OCI-M1 (cell line): Measurements from ENCODE around the gene CEP135.
"Not testable (repeated sequence)": the region's sequence is repeated elsewhere in the genome, so short reads cannot be mapped to it uniquely, and the experiment has no call there.

Experiments
- DNase-seq: peaks from one replicate; lab custom pipeline; 2025; lab: John Stamatoyannopoulos, UW

CEP135 gene

GRCh38 chr4:55939421-55939820, 9.3 kb upstream of the CEP135 start:
- DNase-seq, result no peak

GRCh38 chr4:55941881-55942396, 6.8 kb upstream of the CEP135 start:
- no peak for DNase-seq

- DNase-seq, result peak; percentile 89
Measured at GRCh38 chr4:55947254-55947882, 1.4 kb upstream of the CEP135 start.

- DNase-seq, result peak; percentile 83
Measured at GRCh38 chr4:55947912-55948725, 626 bp upstream of the CEP135 start.

GRCh38 chr4:55949482-55949802, 697 bp downstream of the CEP135 start:
- DNase-seq, result no peak

GRCh38 chr4:55951191-55951922, 2.6 kb downstream of the CEP135 start:
- DNase-seq, result no peak

- DNase-seq, result no peak
Measured at GRCh38 chr4:55955710-55956109, 7.0 kb downstream of the CEP135 start.

GRCh38 chr4:55959655-55960054, 10.9 kb downstream of the CEP135 start:
- no peak for DNase-seq

- no peak for DNase-seq
Measured at GRCh38 chr4:55964046-55964445, 15.3 kb downstream of the CEP135 start.

- DNase-seq, result peak; percentile 75
Measured at GRCh38 chr4:55965585-55965984, 16.8 kb downstream of the CEP135 start.

GRCh38 chr4:55966324-55966723, 17.6 kb downstream of the CEP135 start:
- not testable (repeated sequence) for DNase-seq

GRCh38 chr4:55967376-55967775, 18.6 kb downstream of the CEP135 start:
- no peak for DNase-seq

GRCh38 chr4:55973650-55974049, 24.9 kb downstream of the CEP135 start:
- no peak for DNase-seq

GRCh38 chr4:55977811-55978210, 29.1 kb downstream of the CEP135 start:
- DNase-seq, result no peak

- DNase-seq, result no peak
Measured at GRCh38 chr4:55979562-55979961, 30.8 kb downstream of the CEP135 start.

- DNase-seq, result no peak
Measured at GRCh38 chr4:55980725-55981124, 32.0 kb downstream of the CEP135 start.

GRCh38 chr4:55982976-55983375, 34.2 kb downstream of the CEP135 start:
- no peak for DNase-seq

GRCh38 chr4:55989766-55990165, 41.0 kb downstream of the CEP135 start:
- peak; percentile 26 for DNase-seq

- DNase-seq, result peak; percentile 62
Measured at GRCh38 chr4:55993994-55994663, 45.4 kb downstream of the CEP135 start.

- no peak for DNase-seq
Measured at GRCh38 chr4:55996646-55997045, 47.9 kb downstream of the CEP135 start.

GRCh38 chr4:56003606-56004005, 54.9 kb downstream of the CEP135 start:
- DNase-seq, result no peak

GRCh38 chr4:56004235-56004634, 55.5 kb downstream of the CEP135 start:
- DNase-seq, result no peak
